Endometrial microvascular endothelial cells (primary cell): ENCODE measurements around the gene FAM204A. TPM values are rescaled to one million over a fixed set of nuclear protein-coding genes. Genes with fewer than 3 reads are reported as not detected.

Source experiments
- in situ Hi-C: cut with HindIII; loops from 2 replicates; pipeline ENCODE4 v1.10.0; 2017; ENCODE audit warnings: low sequenced_read_pairs, low pct_unique_long_range_greater_than_20kb; ENCODE audit errors: inconsistent ontology term
- total RNA-seq: library from RNA; depleted of rRNA; stranded (reverse); fragments of >200 nt; gene quantifications from one replicate; pipeline ENCODE4 v1.2.3, GENCODE V29; 2015; ENCODE audit errors: inconsistent ontology term

The FAM204A gene
- total RNA-seq, 1 donor from 2014 or later = 26.9 TPM

- in situ Hi-C loops = no loop called here
These were observed 51.6 kb downstream of the FAM204A start for GRCh38 chr10:118290471-118290995.

GRCh38 chr10:118287076-118287806 is 54.9 kb downstream of the FAM204A start:
- in situ Hi-C loops = no loop called here

DNA sequence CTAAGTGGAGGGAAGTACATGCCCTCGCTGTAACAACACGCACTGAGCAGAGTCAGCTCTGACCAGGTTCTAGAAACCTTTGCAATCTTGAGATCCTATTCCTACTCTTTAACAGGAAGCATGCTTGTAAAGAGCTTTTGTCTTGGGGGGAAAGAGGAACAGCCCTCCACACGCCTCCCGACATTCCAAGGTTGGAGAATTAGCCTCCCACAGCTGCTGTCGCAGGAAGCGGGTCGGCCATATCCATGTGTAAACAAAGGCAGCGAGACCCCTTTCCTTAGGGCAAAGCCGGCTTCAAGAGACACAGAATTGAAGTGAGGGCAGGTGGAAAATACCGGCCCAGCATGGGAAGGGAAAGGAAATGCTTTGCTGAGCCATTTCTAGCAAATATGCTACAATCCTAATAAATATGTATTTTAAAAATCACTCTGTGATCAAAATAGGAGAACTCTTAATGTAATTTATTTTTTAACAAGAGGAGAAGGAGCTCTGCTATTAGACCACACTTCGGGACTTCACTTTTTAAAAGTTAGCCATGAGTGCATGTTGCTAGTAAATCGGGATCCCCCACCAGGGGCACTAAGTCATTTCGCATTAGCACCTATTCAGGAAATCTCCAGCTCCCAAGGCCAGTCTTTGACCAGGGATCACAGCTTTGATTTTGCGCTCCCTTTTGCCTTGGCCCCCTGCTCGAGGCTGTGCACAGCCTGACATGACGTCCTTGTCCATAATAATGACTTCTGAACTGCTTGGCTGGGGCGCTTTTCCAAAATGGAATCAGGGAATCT is 55.9 kb downstream of the FAM204A start:
- in situ Hi-C loops = no loop called here

- in situ Hi-C loops = no loop called here
These were observed 59.5 kb downstream of the FAM204A start for GRCh38 chr10:118282670-118283069.

DNA sequence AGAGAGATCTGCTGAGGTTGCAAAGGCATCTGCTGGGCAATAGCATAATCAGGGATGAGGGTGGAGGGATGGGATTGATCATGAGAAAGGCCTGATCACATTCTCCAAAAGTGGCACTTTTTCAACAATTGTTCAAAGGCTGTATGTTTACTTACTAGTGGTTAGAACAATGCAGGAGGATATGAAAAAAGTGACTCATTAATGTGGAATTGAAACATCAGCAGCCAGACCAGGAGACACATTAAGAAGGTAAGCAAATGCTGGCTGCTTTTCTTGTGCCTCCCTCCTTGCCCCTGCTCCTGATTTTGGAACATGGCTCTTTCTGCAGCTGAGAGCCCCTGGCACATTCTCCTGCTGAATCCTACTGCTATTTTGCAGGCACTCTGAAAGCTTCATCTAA is 63.5 kb downstream of the FAM204A start:
- in situ Hi-C loops = no loop called here

DNA sequence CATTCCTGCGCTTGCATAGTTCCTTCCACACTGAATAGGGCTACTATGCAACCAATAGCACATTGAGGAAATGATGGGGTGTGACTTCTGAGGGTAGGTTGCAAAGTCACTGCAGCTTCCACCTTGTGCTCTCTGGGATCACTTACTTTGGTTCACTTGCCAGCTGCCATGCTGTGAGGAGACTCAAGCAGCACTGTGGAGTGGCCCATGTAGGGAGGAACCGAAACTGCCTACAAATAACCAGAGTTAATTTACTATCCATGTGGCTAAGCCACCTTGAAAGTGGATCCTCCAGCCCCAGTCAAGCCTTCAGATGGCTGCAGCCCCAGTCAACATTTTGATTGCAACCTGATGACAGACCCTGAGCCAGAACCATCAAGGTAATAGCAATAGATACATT is 64.3 kb downstream of the FAM204A start:
- in situ Hi-C loops = no loop called here

- in situ Hi-C loops = no loop called here
These were observed 65.4 kb downstream of the FAM204A start for GRCh38 chr10:118276727-118277126.

DNA sequence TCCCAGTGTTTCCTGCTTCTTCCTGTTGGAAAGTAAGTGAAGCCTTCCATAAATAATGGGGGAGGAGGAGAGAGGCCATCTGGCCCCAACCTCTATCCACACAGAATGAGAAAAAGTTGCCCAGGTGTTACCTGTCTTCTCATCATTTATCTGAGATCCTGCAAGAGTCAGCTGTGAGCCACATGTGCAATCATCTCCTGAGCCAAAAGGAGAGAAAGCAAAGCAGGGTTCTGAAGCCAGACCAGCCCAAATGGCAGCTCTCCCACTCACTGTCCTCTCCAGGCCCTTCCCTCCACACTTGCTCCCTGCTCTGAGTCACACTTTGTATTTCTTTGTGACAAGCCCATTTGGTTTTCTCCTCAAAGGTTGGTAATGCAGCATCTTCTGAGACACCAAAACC is 65.9 kb downstream of the FAM204A start:
- in situ Hi-C loops = no loop called here

DNA sequence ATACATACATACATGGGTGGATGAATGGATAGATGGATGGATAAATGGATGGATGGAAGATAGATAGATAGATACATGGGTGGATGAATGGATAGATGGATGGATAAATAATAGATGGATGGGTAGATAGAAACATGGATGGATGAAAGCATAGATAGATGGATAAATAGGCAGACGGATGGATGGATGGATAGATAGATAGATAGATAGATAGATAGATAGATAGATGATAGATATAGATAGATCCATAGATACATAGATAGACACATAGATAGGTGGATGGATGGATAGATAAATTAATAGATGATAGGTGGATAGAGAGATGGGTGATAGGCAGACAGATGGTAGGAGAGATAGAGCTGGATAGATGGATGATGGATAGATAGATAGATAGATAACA is 68.5 kb downstream of the FAM204A start:
- in situ Hi-C loops = no loop called here

GRCh38 chr10:118272767-118273166 is 69.4 kb downstream of the FAM204A start:
- in situ Hi-C loops = no loop called here

DNA sequence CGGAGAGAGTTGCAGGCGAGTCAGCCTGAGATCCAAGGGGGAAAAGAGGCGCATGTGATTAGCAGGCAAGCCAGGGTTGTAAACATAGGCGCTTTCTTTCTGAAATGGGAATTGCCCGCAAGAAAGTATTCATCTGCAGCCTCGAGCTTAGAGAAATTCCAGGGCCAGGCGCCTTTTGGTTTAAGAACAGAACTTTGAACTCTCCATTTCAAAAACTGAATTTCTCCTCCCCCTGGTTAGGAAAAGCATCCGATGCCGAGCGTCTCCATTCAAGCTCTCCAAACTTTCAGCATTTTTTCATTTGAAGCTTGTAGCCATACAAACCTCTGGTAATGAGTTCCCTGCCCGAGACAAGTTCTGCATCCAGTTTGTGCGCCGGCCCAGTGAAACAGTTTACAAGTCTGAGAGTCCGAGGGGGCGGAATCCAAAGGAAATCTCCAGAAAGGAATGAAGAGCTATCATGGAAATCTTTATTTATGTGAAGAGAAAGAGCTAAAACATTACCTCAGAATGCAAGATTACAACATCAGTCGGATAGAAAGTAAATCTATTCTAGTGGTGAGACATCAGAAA is 69.9 kb downstream of the FAM204A start:
- in situ Hi-C loops = no loop called here

- in situ Hi-C loops = no loop called here
These were observed 70.5 kb downstream of the FAM204A start for GRCh38 chr10:118271671-118272070.

GRCh38 chr10:118266098-118266748 is 75.9 kb downstream of the FAM204A start:
- in situ Hi-C loops = no loop called here

- in situ Hi-C loops = no loop called here
These were observed 77.2 kb downstream of the FAM204A start for GRCh38 chr10:118264838-118265470.

DNA sequence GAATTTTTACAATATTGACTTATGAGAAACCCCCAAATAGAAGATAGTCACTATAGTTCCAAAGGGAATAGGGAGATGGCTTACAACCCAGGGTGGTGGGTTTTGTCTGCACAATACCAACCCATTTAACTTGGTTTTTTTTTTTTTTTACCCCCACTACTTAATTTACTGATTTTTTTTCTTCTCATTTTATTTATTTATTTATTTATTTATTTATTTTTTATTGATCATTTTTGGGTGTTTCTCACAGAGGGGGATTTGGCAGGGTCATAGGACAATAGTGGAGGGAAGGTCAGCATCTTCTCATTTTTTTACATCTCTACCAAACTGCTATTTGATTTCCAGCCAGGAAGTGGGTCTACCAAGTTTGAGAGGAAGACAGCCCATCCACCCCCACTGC is 77.9 kb downstream of the FAM204A start:
- in situ Hi-C loops = no loop called here

GRCh38 chr10:118262538-118262937 is 79.6 kb downstream of the FAM204A start:
- in situ Hi-C loops = no loop called here

DNA sequence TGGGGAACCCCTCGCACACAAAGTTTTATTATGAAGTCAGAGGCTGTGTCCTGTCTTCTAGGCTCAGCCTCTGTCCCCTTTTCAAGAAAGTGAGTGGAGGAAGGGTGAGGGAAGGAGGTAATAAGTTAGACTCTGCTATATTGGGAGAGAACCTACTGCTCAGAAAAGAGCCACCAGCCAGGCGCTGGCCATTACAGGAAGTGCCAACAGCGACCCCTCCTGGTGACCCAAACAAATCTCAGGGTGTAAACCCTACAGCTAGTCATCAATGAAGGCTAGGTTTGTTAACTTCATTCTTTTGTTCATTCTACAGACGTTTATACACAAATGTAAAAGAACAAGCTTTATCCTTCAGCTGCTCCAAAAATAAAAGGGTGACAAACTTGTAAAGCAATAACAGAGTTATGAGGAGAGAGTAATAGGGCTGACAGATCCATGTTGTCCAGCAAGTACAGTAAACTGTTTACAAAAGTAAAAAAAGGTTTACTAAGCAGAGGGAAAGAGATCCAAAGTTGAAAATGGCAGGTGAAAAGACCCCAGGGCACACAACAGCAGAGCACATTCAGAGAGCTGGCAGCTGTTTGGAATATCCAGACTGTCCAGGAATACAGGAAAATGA is 82.7 kb downstream of the FAM204A start:
- in situ Hi-C loops = no loop called here

GRCh38 chr10:118258285-118258684 is 83.8 kb downstream of the FAM204A start:
- in situ Hi-C loops = no loop called here
